Measurements from ENCODE around the gene MYL12B.

- TF ChIP-seq CHD2 (IDR thresholded peaks at IDR 0.05; ENCODE audit: low read length) (no peak), POLR2AphosphoS5 (IDR thresholded peaks at IDR 0.05; ENCODE audit: low read depth, low read length) (no peak), POLR2A (IDR thresholded peaks at IDR 0.05; ENCODE audit: control extremely low read depth in 1 of 2, low read depth in 2 of 2, low read length in 2 of 2) (no peak), SRF (IDR thresholded peaks at IDR 0.05; ENCODE audit: low read depth, low read length) (no peak), SP2 (IDR thresholded peaks at IDR 0.05; ENCODE audit: low read length) (no peak), RFX5 (IDR thresholded peaks at IDR 0.05; ENCODE audit: borderline replicate concordance, low read depth, low read length) (no peak), RAD21 (IDR thresholded peaks at IDR 0.05 in 1 of 2, conservative IDR thresholded peaks at IDR 0.05 in 1 of 2; ENCODE audit: low read depth in 2 of 2, low read length in 2 of 2) (no peak), CTCF (IDR thresholded peaks at IDR 0.05; ENCODE audit: control extremely low read depth in 1 of 3, insufficient read depth in 1 of 3, low read depth in 1 of 3, low read length in 3 of 3) (no peak), CREB1 (IDR thresholded peaks at IDR 0.05) (no peak), CBX5 (IDR thresholded peaks at IDR 0.05; ENCODE audit: low read depth, low read length) (no peak), EZH2 (IDR thresholded peaks at IDR 0.05; ENCODE audit: low read depth, low read length, severe bottlenecking) (no peak), GABPA (IDR thresholded peaks at IDR 0.05; ENCODE audit: borderline replicate concordance, insufficient read depth, low read length) (no peak)
Measured at GRCh38 chr18:3221496-3221895, 40.4 kb upstream of the MYL12B start.

Data from H1 (cell line).